HG03045 (cell line): ENCODE data around the gene NOS1.
"Not testable (repeated sequence)": the region's sequence is repeated elsewhere in the genome, so short reads cannot be mapped to it uniquely, and the experiment has no call there.

Experiments used
- ATAC-seq: cut with Tn5 transposase; IDR thresholded peaks from one replicate; pipeline ENCODE4 v1.9.1; 2021; ENCODE audit warnings: mild to moderate bottlenecking, moderate library complexity; ENCODE audit not compliant: unreplicated experiment

The NOS1 gene

DNA sequence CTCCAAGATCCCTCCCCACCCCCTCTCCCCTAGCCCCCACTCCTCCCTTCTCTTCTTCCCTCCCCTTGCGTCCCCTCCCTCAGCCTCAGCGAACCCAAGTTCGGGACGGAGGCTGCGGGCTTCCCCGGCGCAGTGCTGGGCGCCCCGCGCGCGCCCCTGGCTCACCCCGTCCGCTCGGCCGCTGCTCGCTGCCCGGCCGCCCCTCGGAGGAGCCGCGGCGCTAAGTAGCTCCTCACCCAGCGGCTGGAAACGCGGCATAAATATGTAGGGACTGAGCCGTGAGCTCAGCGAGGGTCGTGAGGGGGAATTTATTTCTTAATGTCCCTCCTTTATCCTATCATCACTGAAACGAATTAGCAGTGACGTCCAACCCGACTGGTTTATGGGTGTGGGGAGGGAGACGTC lies at the start of gene NOS1:
NOS1 (minus strand) TSS at position 280 of the 405 bp plus-strand sequence. CDS start 30,557 bp downstream, outside the sequence.
- ATAC-seq: no peak

DNA sequence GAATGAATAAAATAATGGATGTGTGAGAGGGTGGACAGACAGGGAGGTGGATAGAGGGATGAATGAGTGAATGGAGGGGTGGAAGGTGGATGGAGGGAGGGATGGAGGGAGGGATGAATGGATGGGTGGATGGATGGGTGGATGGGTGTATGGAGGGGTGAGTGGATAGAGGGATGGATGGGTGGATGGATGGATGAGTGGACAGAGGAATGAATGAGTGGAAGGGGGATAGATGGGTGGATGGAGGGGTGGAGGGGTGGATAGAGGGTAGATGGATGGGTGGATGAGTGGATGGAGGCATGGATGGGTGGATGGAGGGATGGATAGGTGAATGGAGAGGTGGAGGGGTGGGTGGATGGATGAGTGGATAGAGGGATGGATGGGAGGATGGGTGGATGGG lies 47.9 kb upstream of the NOS1 start:
- no peak for ATAC-seq

DNA sequence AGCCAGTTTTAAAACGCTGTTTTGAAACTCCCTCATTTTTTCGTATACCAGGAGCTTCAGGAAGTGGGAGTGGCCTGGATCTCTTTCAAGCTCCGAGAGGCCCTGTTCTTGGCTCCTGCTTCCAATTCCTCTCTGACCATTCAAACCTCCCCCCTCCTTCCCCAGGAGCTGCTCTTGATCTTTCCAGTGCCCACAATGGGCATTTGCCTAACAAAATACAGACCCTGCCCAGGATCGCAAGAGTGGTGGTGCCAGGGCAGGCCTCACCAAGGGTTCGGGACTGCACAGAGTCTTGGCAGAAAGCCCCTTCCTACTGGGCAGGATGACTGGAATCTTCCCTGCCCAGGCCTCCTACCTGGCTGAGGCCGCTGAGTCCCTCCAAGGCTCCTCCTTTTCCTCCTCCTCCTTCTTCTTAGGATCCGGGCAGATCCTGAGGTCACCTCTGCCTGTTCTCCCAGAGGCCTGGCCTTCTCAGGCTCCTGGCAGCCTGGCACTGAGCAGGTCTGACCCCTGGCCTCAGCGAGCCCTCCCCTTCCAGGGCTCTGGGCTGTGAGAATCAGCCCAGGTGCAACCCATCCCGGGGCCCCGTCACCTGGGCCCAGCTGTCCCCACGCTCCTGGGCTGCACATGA lies 46.9 kb upstream of the NOS1 start:
- no peak for ATAC-seq

GRCh38 chr12:117404940-117405339 lies 43.5 kb upstream of the NOS1 start:
- ATAC-seq: no peak

DNA sequence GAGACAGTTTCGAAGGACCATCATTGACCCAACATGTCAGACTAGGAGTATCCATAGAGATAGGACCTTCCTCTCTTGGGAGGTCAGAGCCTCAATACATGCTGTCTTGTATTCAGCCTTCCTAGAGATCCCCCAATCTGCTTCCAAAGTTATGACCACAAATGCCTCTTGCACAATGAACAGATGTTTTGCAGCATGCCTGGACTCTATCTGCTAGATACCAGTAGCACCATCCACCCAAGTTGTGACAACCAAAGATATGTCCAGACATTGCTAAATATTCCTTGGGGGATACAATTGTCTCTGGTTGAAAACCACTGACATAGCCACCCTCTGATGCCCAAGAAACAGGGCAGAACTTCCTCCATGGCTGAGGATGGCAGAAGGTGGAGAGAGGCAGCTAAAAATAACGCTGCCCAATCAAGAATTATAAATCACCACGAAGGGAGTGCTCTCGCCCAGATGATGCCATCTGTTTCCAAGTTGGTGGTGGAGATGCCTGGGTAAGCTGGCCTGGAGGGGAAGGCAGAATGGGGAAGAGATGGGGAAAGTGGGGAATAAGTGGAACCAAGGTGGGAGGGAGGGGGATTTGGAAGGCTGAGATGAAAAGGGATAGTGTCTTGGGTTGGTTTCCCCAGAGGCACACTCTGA lies 42.9 kb upstream of the NOS1 start:
- ATAC-seq: no peak

DNA sequence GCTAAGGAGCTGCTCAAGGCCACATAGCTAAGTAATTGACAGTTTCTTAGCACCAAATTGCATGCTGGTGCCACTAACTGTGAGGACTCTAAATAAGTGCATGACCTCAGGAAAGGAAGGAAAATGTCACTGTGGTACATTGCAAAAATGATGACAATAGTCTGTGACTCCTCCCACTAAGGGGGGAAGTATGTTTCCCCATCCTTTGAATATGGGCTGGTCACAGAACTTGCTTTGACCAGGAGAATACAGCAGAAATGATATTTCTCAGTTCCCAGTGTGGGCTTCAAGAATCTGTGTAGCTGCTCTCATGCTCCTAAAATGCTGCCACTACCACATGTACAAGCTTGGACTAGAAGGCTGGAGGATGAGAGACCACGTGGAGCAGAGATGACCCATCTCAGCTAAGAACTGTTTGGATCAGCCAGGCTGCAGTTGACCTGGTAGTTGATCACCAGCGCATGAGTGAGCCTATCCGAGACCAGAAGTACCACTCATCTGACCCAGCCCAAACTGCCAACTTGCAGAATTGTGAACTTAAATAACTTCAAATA lies 42.2 kb upstream of the NOS1 start:
- no peak for ATAC-seq

DNA sequence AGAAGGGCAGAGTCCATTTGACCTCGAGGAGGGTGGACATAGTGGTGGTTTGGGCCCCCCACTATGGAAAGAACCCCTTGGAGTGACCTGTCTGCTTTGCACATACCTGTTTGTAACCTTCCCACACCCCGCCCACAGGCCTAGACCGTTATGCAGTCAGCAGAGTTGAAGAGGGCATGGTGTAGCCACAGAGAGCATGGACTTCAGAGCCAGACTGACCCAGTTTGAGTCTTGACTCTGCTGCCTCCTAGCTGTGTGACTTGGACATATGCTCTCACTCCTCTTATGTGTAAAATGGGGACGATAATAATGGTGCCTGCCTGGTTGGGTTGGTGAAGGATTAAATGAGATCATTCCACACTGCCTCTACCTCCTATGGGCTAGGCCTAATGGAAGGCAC lies 40.9 kb upstream of the NOS1 start:
- no peak for ATAC-seq

GRCh38 chr12:117400912-117401311 lies 39.5 kb upstream of the NOS1 start:
- ATAC-seq: no peak

- not testable (repeated sequence) for ATAC-seq
Observed at GRCh38 chr12:117398482-117398881, 37.1 kb upstream of the NOS1 start.

DNA sequence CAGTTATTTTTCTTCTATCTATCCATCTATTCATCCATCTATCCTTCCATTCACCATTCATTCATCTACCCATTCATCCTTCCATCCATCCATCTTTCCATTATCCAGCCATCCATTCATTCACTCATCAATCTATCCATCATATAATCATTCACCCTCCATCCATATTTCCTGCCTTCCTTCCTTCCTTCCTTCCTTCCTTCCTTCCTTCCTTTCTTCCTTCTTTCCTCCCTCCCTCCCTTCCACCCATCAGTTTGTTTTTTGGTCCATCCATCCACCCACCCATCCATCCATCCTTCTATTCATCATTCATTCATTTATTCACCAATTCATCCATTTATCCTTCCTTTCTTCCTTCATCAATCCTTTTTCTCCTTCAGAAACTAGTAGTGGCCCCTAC lies 34.3 kb upstream of the NOS1 start:
- ATAC-seq: no peak

GRCh38 chr12:117394491-117394890 lies 33.1 kb upstream of the NOS1 start:
- no peak for ATAC-seq

DNA sequence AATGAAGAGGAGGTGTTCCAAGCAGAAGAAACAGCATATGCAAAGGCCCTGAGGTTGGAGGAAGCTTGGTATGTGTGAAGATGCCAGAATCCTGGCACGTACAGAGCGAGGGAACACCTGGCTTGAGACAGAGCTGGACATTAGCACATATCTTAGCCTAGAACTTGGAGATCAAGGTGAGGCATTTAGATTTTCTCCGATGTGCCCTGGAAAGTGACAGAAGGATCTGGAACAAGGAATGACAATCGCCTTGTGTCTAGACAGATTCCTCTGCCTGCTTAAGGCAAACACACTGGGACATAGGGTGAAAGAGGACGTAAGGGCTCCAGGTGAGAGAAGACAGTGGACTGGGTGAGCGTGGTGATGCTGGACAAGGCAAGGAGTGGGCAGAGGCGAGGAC lies 32.2 kb upstream of the NOS1 start:
- no peak for ATAC-seq

DNA sequence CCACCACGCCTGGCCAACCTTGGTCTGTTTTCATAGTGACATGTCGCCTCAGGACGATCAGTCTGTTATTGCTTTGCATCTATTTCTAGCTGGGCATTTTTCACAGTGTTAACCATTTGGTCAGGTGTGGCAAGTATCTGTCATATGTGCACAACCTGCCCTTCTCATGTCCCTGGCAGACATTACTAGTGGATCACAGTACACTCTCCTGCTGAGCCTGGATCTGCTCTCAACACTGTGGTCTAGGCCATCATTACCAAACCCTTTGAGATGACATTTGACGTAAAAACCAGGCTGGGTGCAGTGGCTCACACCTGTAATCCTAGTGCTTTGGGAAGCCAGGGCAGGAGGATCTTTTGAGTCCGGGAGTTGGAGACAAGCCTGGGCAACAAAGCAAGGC lies 29.4 kb upstream of the NOS1 start:
- ATAC-seq: no peak

- no peak for ATAC-seq
Observed at GRCh38 chr12:117388951-117389446, 27.6 kb upstream of the NOS1 start.

- no peak for ATAC-seq
Observed at GRCh38 chr12:117387832-117388231, 26.4 kb upstream of the NOS1 start.

DNA sequence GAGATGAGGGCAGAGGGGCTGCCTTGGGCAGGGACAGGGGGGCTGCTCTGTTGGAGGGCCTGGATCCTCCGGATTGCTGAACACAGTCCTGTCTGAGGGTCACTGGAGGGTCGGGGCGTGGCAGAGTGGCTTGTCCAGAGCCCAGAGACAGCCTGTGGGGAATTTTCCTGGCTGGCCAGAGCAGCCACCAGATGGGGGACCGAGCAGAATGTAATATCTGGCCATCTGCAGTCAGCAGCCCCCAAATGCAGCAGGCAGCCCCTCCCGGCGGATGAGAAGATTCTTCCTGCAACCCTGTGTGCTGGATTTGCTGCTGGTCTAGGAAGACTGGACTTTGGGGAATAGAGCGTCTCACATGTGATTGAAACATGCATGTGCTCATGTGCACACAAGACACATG lies 23.3 kb upstream of the NOS1 start:
- no peak for ATAC-seq

GRCh38 chr12:117380083-117380482 lies 18.7 kb upstream of the NOS1 start:
- no peak for ATAC-seq

DNA sequence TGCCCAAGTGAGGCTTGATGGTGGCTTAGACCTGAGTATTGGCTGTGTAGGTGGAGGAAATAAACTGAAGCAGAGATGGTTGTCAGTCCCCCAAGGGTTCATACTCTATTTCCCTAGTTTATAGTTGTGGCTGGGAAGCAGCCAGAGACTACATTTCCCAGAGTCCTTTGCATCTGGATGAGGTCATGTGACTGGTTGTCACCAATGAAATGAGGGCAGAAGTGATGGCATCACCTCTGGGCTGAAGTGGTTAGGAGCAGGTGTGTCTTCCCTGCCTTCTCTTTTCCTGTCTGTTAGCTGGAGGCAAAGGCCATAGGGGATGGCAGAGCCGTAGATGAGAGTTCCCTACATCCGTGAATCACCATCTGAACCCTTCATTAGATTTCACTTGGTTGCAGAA lies 16.3 kb upstream of the NOS1 start:
- no peak for ATAC-seq

- no peak for ATAC-seq
Observed at GRCh38 chr12:117370588-117370987, 9.2 kb upstream of the NOS1 start.

DNA sequence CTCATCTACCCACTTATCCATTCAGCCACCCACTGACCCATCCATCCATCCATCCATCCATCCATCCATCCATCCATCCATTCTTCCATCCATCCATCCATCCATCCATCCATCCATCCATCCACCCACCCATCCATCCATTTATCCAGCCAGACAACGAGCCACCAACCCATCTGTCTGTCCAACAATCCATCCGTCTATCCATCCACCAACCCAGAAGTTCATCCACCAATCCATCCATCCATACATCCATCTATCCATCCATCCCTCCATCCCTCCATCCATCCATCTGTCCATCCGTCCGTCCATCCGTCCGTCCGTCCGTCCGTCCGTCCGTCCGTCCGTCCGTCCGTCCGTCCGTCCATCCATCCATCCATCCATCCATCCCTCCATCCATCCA lies 8.6 kb upstream of the NOS1 start:
- ATAC-seq: not testable (repeated sequence)

GRCh38 chr12:117367006-117367638 lies 5.7 kb upstream of the NOS1 start:
- ATAC-seq: no peak

DNA sequence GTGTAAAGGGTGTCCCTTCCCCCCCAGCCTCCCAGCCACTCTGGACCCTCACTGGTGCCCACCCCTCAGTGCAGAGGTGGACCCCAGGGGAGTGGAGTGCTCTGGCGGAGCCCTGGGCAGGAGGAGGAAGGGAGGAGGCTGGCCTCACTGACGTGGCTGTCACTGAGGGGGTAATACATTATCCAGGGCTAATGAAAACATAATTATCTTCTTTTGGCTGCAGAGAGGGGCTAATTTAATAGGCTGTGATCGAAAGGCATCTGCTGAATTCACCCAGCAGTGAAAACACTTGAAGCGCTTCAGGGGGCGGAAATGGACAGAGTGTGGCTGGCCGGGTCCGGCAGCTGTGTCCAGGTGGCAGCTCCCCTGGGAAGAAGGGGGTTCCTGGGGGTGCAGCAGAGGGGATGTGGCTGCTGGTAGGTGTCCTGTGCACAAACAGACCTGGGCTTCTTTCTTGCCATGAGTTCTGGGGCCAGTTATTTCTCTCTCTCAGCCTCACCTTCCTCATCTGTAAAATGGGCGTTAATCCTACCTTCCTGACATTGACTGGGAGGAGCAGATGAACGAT lies 3.7 kb upstream of the NOS1 start:
- no peak for ATAC-seq
